ENCODE measurements around the gene NAT8L. TPM values are rescaled to one million over a fixed set of nuclear protein-coding genes. Genes with fewer than 3 reads are reported as not detected.

NAT8L gene
- polyA plus RNA-seq, 3 donors from 2014 or later: not detected

Other genes starting within 250 kb of the NAT8L start
- 10 to 100 TPM in 2 of 3 donors, 1 to 10 TPM in 1; 8.0 to 17.0 (median 10.6) TPM for gene LETM1, start 203.2 kb upstream of the NAT8L start, polyA plus RNA-seq
- gene NSD2, start 187.9 kb upstream of the NAT8L start, polyA plus RNA-seq: 1 to 10 TPM; 1.8 to 7.2 (median 4.4) TPM
- 10 to 100 TPM in 2 of 3 donors, 1 to 10 TPM in 1; 6.0 to 28.6 (median 10.2) TPM for gene NELFA, start 50.4 kb upstream of the NAT8L start, polyA plus RNA-seq
- 10 to 100 TPM; 12.8 to 21.7 (median 16.5) TPM for gene HAUS3, start 182.8 kb downstream of the NAT8L start, polyA plus RNA-seq
- 1 to 10 TPM in 1 of 3 donors, under 1 TPM in 1, not detected in 1; 0.41 to 1.6 TPM for gene POLN, start 182.8 kb downstream of the NAT8L start, polyA plus RNA-seq
- 10 to 100 TPM; 55.0 to 56.1 (median 55.0) TPM for gene MXD4, start 202.8 kb downstream of the NAT8L start, polyA plus RNA-seq